ENCODE results near the gene EN1. TPM values are rescaled to one million over a fixed set of nuclear protein-coding genes. Genes with fewer than 3 reads are reported as not detected.

The EN1 gene
- total and polyA plus RNA-seq, 2 of the 4 experiments (the other 2 are of a cell fraction), result not detected

- no peaks in the 10 kb centered on the region for H3K9me1 ChIP-seq (ENCODE audit: insufficient read depth, low read length)
- H3K9me3 ChIP-seq (ENCODE audit: control insufficient read depth, insufficient read depth, low read length), result no peaks in the 10 kb centered on the region; the same call in 1 of the 2 replicates
- H2AK9ac ChIP-seq (replicated peaks; ENCODE audit: low read depth, low read length, poor library complexity), result no peak overlapping the region
- no peaks in the 10 kb centered on the region for H3K4me1 ChIP-seq (ENCODE audit: control insufficient read depth, insufficient read depth, low read length)
- ChIA-PET POLR2A (ENCODE audit: unreplicated experiment) (no interaction called here), CTCF (no interaction called here)
- no peak overlapping the region for H3K9ac ChIP-seq (ENCODE audit: low read depth, low read length)
- intact Hi-C loops (cut with micrococcal nuclease) (loop anchor here (5.0 kb wide), 2 partner anchors 191 to 656 kb away; no protein-coding TSS in a partner anchor), dilution Hi-C loops (cut with HindIII; ENCODE audit: low sequenced_read_pairs, unreplicated experiment) (no loop called here), in situ Hi-C loops (cut with MboI; ENCODE audit: low sequenced_read_pairs) (loop anchor here (5.0 to 25.0 kb wide), 2 partner anchors 636 to 821 kb away; no protein-coding TSS in a partner anchor)
- H2BK5ac ChIP-seq (ENCODE audit: low read depth, low read length, poor library complexity, severe bottlenecking), result no peak overlapping the region
- no peak overlapping the region for H3K23ac ChIP-seq (ENCODE audit: low read depth, low read length)
- H3K79me1 ChIP-seq (ENCODE audit: low read depth in 1 of 2, low read length in 2 of 2), result no peaks in the 10 kb centered on the region
- WGBS, 2 experiments (ENCODE audit: extremely low coverage in 2 of 2, insufficient read length in 1 of 2), result 1% methylated on average over 12 of the region's 52 CpGs; no CpG with 5 or more reads in 1 of the 2 experiments
- TF ChIP-seq BHLHE40 (IDR thresholded peaks at IDR 0.05; ENCODE audit: low read depth, low read length), result no peak
- TF ChIP-seq FOS (IDR thresholded peaks at IDR 0.05; ENCODE audit: low read depth, low read length), result no peak
- no peak for TF ChIP-seq MAFK (IDR thresholded peaks at IDR 0.05; ENCODE audit: low read depth, low read length)
- no peak for TF ChIP-seq RCOR1 (IDR thresholded peaks at IDR 0.05; ENCODE audit: insufficient replicate concordance, low read length)
- TF ChIP-seq MXI1 (IDR thresholded peaks at IDR 0.05; ENCODE audit: borderline replicate concordance, low read depth, low read length), result no peak
- no peak overlapping the region for H2AFZ ChIP-seq (replicated peaks; ENCODE audit: low read length, poor library complexity)
- DNase-seq, result no peak
- ATAC-seq (ENCODE audit: low read depth), result no peak
- no peak overlapping the region for H4K5ac ChIP-seq (ENCODE audit: low read depth, low read length)
- H3K18ac ChIP-seq (ENCODE audit: low read depth, low read length), result no peak overlapping the region
- no peak overlapping the region for H3K4me2 ChIP-seq (ENCODE audit: low read depth, low read length)
- no peak overlapping the region for H3K4me3 ChIP-seq (ENCODE audit: insufficient read depth, low read depth, low read length)
- no peak overlapping the region for H2AK5ac ChIP-seq (ENCODE audit: low read depth, low read length)
- H4K91ac ChIP-seq (ENCODE audit: insufficient read depth, low read depth, low read length), result no peak overlapping the region
- BruUV-seq (replicated peaks), result no TSS peak
- H3K36me3 ChIP-seq (ENCODE audit: control insufficient read depth, insufficient read depth, low read length), result no peaks in the 10 kb centered on the region
- no peaks in the 10 kb centered on the region for H4K20me1 ChIP-seq (ENCODE audit: insufficient read depth, low read length)
- no peak overlapping the region for H3K4ac ChIP-seq (ENCODE audit: low read depth, low read length)
- H3K27me3 ChIP-seq (ENCODE audit: control insufficient read depth, insufficient read depth, low read length), result peaks cover 86% of the 10 kb centered on the region
- no peak overlapping the region for H2BK15ac ChIP-seq (ENCODE audit: low read depth, low read length)
- no peak overlapping the region for H4K8ac ChIP-seq (ENCODE audit: low read depth in 2 of 2, low read length in 2 of 2)
- no peak overlapping the region for H2BK20ac ChIP-seq (ENCODE audit: low read depth, low read length)
- H3K14ac ChIP-seq (replicated peaks; ENCODE audit: low read depth, low read length), result no peak overlapping the region
- H3K56ac ChIP-seq (ENCODE audit: extremely low read depth, insufficient read depth, low read length), result no peak overlapping the region
- H2BK120ac ChIP-seq (ENCODE audit: low read depth, low read length), result no peak overlapping the region
- no peak overlapping the region for H3K27ac ChIP-seq (ENCODE audit: insufficient read depth, low read length)
Observed at GRCh38 chr2:118857677-118858484, 10.4 kb upstream of the EN1 start.

Measured in IMR-90 (cell line).